Measurements from ENCODE around the gene RASD2. TPM values are rescaled to one million over a fixed set of nuclear protein-coding genes. Genes with fewer than 3 reads are reported as not detected.

RASD2 gene
- total RNA-seq, 1 experiment from 2014 or later, result 0.42 TPM

GRCh38 chr22:35555946-35556547, 15.4 kb downstream of the RASD2 start:
- no peak overlapping the region for H2BK5ac ChIP-seq (ENCODE audit: insufficient read length, low read length)

More at GRCh38 chr22:35555946-35556547, 15.4 kb downstream of the RASD2 start:
- Mint-ChIP-seq H3K27me3 (ENCODE audit: low read depth) (peaks cover 17% of the 10 kb centered on the region), H3K9me3 (no peaks in the 10 kb centered on the region), H3K27ac (no peak overlapping the region; a peak in 1 of 7 replicates), H3K4me1 (peaks cover 11 to 26% of the 10 kb centered on the region in 2 experiments), H3K36me3 (ENCODE audit: insufficient read depth in 1 of 3, low read depth in 3 of 3) (no peaks in the 10 kb centered on the region), H3K4me3 (no peak overlapping the region)
- Histone ChIP-seq H2AFZ (ENCODE audit: low read length) (no peak overlapping the region), H4K91ac (ENCODE audit: insufficient read length, low read depth, low read length) (no peak overlapping the region), H3K18ac (ENCODE audit: insufficient read length, low read depth, low read length) (no peak overlapping the region), H3K27ac (ENCODE audit: insufficient read length, low read depth, low read length) (no peak overlapping the region), H3K79me2 (ENCODE audit: insufficient read depth, low read length) (no peaks in the 10 kb centered on the region), H2BK12ac (ENCODE audit: insufficient read length, low read depth, low read length) (no peak overlapping the region), H4K5ac (ENCODE audit: insufficient read length, low read depth, low read length) (no peak overlapping the region), H3K14ac (ENCODE audit: insufficient read depth, low read length) (no peak overlapping the region), H3K23ac (ENCODE audit: insufficient read length, low read depth, low read length) (no peak overlapping the region), H3K79me1 (ENCODE audit: insufficient read depth, low read depth, low read length, poor library complexity, severe bottlenecking) (no peaks in the 10 kb centered on the region), H2AK5ac (ENCODE audit: insufficient read length, low read length) (no peak overlapping the region), H3K4me2 (ENCODE audit: insufficient read depth, insufficient read length, low read length) (no peak overlapping the region), H3K9ac (ENCODE audit: extremely low read depth, insufficient read length, low read length) (no peak overlapping the region), H3K56ac (ENCODE audit: insufficient read length, low read depth, low read length) (no peak overlapping the region), H4K8ac (replicated peaks; ENCODE audit: insufficient read length, low read depth, low read length) (no peak overlapping the region), H2BK20ac (ENCODE audit: low read depth, low read length, poor library complexity, severe bottlenecking) (no peak overlapping the region), H3K9me3 (ENCODE audit: control insufficient read depth, low read depth, low read length) (no peaks in the 10 kb centered on the region), H3K27me3 (ENCODE audit: insufficient read depth, low read length) (no peaks in the 10 kb centered on the region), H3K4ac (ENCODE audit: low read depth, low read length) (no peak overlapping the region), H4K20me1 (ENCODE audit: control insufficient read depth, insufficient read depth, insufficient read length) (no peaks in the 10 kb centered on the region), H3K4me1 (ENCODE audit: insufficient read depth, low read length) (no peaks in the 10 kb centered on the region), H3K23me2 (ENCODE audit: insufficient read length, low read depth, low read length, poor library complexity, severe bottlenecking) (no peaks in the 10 kb centered on the region), H2BK15ac (ENCODE audit: low read depth, low read length) (no peak overlapping the region), H2BK120ac (ENCODE audit: low read depth, low read length, poor library complexity, severe bottlenecking) (no peak overlapping the region), H3T11ph (ENCODE audit: low read length) (no peak overlapping the region)
- DNase-seq, result no peak
- WGBS (ENCODE audit: extremely low coverage, insufficient read length, low lambda C conversion rate), result no CpG with 5 or more reads among the region's 10 CpGs
- no peak for TF ChIP-seq CTCF (conservative IDR thresholded peaks at IDR 0.05)
